Kidney epithelial cell (primary cell): ENCODE results near the gene INHBA. TPM values are rescaled to one million over a fixed set of nuclear protein-coding genes. Genes with fewer than 3 reads are reported as not detected.

Source experiments
- DNase-seq: peaks from one replicate; pipeline ENCODE4 v3.0.0-alpha.2; 2010; ENCODE audit warnings: low read depth
- H3K27me3 ChIP-seq: 2 replicates; pipeline ENCODE4 v1.6.0; 2011; ENCODE audit warnings: low read length; ENCODE audit not compliant: control insufficient read depth, insufficient read depth
- H3K36me3 ChIP-seq: 2 replicates; pipeline ENCODE4 v1.5.1; 2011; ENCODE audit warnings: low read length; ENCODE audit not compliant: control insufficient read depth, insufficient read depth
- H3K4me3 ChIP-seq: 2 replicates; pipeline ENCODE4 v1.5.1; 2011; ENCODE audit warnings: low read depth, mild to moderate bottlenecking, control low read depth, low read length
- CTCF ChIP-seq: IDR thresholded peaks from 2 replicates; pipeline ENCODE4 v1.5.1; 2011; ENCODE audit warnings: mild to moderate bottlenecking, moderate library complexity, low read length, control low read depth, inconsistent platforms; ENCODE audit not compliant: insufficient read depth, poor library complexity, severe bottlenecking
- total RNA-seq: library from RNA; depleted of rRNA; stranded (reverse); fragments of >200 nt; gene quantifications from 2 replicates; pipeline ENCODE4 v1.2.3, GENCODE V29; 2015

The INHBA gene
- total RNA-seq, 1 donor from 2014 or later = 77.1 TPM

GRCh38 chr7:41689815-41690214 is 13.1 kb downstream of the INHBA start:
- H3K27me3 ChIP-seq = no peaks in the 10 kb centered on the region
- H3K36me3 ChIP-seq = peaks cover 4% of the 10 kb centered on the region
- TF ChIP-seq CTCF = no peak
- no peak for DNase-seq
- H3K4me3 ChIP-seq = no peak overlapping the region

DNA sequence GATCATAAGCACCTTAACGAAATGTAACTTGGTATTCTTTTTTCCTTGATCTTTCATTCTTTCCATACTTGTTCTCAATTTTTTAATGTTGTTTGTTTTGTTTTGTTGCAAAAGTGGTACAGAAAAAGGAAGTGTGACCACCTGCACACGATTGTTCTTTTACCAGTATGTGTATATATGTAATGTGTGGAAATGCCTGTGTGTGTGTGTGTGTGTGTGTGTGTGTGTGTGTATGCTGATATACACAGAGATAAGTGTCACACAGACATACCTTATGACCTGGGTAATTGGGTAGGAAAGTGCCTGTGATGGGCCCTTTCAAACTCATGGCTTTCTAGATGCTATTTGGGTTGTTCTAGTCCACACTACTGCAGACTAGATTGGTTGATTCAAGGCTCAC is 14.0 kb downstream of the INHBA start:
- peaks cover 4% of the 10 kb centered on the region for H3K36me3 ChIP-seq
- H3K4me3 ChIP-seq = no peak overlapping the region
- no peak for TF ChIP-seq CTCF
- no peaks in the 10 kb centered on the region for H3K27me3 ChIP-seq
- DNase-seq = no peak

DNA sequence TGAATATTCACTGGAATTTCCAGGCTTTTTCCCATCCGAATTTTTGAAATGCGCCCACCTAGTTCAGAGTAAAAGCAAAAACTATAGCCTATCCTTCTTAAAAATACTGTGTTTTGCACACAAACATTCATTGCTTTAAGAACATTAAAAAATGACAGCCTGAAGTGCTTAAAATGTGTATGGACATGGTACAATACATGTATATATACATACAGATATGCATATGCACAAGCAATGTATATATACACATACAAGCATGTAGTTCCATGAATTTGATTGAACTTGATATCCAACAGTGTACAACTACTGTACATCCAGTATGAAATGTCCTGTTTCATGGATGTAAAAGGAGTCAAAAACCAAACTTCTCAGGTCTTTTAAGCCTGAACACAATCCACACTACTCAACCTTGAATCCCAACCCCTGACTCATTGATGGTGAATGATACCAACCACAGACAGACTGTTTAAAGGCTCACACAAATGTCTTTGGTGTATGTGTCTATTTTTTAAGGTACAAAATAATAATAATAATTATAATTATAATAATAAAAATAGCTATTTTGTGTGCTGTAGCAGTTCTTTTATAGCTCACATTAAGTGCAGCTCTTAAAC is 14.8 kb downstream of the INHBA start:
- H3K27me3 ChIP-seq = no peaks in the 10 kb centered on the region
- H3K36me3 ChIP-seq = peaks cover 4% of the 10 kb centered on the region
- no peak overlapping the region for H3K4me3 ChIP-seq
- no peak for DNase-seq
- TF ChIP-seq CTCF = no peak

GRCh38 chr7:41685684-41686083 is 17.2 kb downstream of the INHBA start:
- Histone ChIP-seq H3K4me3 (no peak overlapping the region), H3K27me3 (no peaks in the 10 kb centered on the region), H3K36me3 (peaks cover 4% of the 10 kb centered on the region)
- TF ChIP-seq CTCF = no peak
- DNase-seq = no peak

DNA sequence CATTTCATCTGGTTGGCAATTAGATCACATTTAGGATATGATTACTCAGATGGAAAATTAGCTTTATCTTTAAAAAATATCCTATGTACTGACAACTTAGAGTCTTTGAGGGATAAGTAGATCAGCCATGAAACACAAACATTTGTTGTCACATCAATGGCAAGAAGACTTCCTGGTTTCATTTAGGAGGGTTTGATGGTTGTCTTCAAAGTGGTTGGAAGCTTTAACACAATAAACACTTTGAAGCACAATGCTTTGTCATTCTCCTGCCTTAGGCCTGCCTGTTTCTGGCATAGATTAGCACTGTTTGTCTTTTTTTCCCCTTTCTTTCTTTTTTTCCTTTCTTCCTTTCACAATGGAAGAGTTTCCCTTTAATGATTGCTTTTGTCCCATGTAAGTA is 20.5 kb downstream of the INHBA start:
- TF ChIP-seq CTCF = no peak
- DNase-seq = no peak
- no peak overlapping the region for H3K4me3 ChIP-seq
- H3K27me3 ChIP-seq = no peaks in the 10 kb centered on the region
- H3K36me3 ChIP-seq = no peaks in the 10 kb centered on the region

GRCh38 chr7:41679566-41679965 is 23.3 kb downstream of the INHBA start:
- Histone ChIP-seq H3K36me3 (no peaks in the 10 kb centered on the region), H3K4me3 (no peak overlapping the region), H3K27me3 (no peaks in the 10 kb centered on the region)
- no peak for TF ChIP-seq CTCF
- DNase-seq = no peak
